ENCODE results near the gene BORCS6.

DNA sequence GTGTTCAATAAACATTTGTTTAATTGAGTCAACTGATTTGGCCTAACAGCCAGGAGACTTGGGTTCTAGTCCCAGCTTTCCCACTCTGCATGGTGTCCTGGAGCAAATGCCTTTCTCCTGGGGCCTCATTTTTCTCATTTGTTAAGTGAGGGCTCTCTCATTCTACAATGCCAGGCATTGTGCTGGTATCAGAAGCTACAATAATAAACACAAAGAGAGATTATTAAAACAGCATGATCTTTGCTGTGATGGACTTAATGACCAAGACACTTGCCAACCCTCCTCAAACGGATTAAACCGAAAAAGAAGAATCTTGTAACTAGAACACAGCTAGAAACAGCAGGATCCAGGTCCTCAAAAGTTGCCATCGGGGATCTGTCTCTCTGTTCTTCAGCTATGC is 22.5 kb downstream of the BORCS6 start:
- TF ChIP-seq, protein P1, sequence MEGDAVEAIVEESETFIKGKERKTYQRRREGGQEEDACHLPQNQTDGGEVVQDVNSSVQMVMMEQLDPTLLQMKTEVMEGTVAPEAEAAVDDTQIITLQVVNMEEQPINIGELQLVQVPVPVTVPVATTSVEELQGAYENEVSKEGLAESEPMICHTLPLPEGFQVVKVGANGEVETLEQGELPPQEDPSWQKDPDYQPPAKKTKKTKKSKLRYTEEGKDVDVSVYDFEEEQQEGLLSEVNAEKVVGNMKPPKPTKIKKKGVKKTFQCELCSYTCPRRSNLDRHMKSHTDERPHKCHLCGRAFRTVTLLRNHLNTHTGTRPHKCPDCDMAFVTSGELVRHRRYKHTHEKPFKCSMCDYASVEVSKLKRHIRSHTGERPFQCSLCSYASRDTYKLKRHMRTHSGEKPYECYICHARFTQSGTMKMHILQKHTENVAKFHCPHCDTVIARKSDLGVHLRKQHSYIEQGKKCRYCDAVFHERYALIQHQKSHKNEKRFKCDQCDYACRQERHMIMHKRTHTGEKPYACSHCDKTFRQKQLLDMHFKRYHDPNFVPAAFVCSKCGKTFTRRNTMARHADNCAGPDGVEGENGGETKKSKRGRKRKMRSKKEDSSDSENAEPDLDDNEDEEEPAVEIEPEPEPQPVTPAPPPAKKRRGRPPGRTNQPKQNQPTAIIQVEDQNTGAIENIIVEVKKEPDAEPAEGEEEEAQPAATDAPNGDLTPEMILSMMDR (IDR thresholded peaks at IDR 0.05), result no peak
- TF ChIP-seq POLR2A (IDR thresholded peaks at IDR 0.05), result no peak
